Cerebellar nuclear complex (tissue), 1 donor: ENCODE results near the gene LRP2.

Experiments
- DNase-seq, 2 experiments: peaks; one replicate each; lab custom pipeline; 2025; lab: John Stamatoyannopoulos, UW

The LRP2 gene

DNA sequence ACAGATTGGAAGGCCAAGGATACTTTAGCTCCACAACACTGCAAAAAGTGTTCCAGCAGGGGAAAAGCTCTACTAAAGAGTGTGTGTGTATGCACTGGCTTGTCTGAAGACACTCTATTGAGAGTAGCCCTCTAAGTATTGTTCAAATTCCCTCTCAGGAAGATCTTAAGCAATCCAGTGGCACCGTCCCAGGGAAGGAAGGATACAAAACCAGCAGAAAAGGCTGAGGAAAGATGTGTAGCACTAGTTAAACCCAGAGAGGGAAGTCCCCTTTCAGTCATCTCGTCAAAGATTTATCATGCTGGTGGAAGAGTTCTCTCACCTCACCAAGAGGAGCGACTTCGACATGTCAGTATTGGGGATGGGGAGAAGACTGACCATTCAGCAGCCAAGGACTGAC is 242.5 kb downstream of the LRP2 start:
- no peak for DNase-seq

DNA sequence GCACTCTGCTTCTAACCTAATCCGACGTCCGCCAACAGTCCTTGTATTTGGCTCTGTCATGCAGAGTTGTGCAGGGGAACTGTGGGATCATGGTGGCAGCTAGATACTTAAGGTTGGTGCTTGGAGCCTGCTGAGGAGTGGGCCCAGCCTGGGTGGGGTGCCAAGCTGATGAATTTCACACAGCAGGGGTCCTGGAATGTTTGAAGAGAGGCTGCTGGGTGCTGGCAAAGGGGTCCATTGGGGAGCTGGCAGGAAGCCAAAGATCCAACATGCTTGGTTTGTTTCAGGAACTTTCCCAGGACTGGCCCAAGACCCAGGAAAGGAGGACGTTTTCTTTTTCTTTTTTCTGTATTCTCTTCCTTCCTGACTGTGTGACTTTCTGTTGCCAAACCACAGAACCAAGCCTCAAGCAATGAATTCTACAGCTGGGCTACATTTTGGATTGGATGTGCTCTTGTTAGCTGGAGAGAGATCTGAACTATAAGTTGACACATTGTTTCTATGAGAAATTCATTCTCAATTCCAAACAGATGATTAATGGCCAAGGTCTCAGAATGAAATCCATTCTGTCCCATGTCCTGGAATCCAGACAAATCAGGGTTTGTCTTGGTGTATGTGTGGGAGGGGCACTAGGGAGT is 243.1 kb downstream of the LRP2 start:
- DNase-seq: no peak

DNA sequence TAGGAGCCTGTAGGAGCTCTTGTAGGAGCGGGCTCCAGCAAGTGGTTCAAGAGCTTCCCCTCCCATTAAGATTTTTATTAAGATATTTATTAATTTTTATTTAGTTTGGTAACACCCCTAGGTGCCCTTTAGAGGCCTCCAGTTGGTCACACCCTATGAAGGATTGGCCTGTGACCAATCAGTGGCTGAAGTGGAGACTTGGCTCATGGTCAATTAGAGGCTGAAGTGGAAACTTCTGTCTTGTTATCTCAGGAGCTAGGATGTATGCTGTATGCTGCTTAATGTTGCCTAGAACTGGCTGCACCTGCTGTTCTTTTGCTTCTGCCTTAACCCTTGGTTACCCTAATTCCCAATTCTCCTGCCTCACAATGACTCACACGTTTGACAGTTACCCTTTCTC is 244.3 kb downstream of the LRP2 start:
- no peak for DNase-seq

DNA sequence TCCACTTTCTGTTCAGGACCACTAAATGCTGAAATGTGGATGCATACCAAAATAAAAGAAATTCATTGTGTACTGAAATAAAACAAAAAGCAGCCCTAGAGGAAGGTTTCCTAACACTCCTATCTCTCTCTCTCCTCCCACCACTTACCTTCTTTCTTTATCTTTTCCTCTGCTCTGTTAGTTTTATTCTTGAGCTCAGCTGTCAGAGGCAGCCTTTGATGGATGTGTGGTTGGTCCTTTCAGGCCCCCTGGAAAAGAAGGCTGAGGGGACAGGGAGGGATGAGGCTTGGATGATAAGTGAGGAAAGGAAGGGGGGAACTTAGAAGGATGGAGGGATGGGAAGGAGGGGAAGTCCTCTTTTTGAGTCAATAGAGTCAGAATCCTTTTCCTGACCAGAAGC is 245.3 kb downstream of the LRP2 start:
- DNase-seq: no peak

DNA sequence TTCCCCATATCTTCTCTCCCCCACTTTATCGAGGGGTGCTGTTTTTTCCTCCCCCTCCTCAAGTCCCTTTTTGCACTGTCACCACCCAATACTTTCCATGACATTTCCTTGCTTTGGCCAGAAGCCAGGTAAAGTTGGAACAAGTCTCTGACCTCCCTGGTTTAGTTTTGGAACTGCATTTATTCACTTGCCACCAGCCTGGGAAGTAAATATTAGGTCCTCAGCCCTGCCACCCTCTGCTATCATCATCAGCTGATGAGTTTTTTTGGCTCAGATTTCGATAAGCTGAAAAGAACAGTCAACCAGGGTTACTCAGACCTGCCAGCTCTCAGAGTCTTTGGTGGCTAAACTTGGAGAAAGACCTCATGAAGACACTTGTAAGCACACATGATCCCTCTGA is 246.0 kb downstream of the LRP2 start:
- no peak for DNase-seq

DNA sequence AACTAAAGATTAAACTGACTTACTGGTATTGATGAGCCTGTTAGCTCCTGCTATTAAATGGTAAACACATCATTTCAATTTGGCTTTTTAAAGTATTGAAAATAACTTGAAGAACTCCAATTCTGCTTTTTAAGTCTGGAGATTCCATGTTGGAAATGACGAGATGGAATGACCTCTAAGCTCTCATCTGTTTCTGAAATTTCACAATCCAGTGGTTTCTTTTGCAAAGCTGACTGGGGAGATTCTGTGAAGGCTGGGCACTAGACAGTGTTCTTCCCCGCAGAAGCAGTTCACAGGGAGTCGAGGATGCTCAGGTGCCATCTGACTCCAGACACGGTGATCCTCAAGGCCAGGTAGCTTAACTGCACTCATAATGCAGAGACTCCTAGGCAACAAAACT is 248.3 kb downstream of the LRP2 start:
- DNase-seq: no peak

DNA sequence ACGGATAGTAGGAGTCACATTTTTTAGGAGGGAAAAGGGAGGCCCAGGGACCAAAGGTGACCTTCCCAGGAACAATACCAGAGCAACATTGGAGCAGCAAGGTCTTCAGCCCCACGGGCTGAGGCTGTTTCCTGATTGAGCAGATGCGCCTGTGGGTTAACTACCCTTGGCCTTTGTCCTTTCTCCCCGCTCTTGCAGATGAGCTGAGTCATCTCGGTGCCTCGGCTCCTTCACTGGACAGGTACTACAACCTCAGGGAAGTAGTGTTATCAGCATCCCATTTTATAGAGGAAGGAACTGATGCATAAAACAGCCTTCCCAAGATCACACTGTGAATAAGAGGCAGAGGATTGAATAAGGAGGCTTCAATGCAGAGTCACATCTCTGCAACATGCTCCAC is 249.5 kb downstream of the LRP2 start:
- DNase-seq: no peak

DNA sequence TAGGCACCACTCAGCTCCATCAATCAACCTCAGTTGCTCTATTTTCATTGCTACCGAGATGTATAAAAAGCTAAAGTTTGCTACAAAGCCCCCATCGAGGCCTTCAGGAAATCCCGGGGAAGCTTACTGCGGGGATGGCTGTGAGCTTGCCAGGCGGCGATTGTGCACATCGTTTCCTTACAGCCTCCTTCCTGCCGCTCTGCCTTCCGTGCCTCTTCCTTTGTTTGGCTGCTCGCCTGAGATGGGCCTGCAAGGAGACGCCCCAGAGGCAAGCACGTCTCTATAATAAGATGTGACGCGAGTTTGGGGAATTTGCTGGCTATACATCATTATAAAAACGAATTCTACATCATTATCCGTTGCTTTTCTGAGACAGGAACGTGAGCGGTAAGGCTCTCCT is 251.4 kb downstream of the LRP2 start:
- no peak for DNase-seq

DNA sequence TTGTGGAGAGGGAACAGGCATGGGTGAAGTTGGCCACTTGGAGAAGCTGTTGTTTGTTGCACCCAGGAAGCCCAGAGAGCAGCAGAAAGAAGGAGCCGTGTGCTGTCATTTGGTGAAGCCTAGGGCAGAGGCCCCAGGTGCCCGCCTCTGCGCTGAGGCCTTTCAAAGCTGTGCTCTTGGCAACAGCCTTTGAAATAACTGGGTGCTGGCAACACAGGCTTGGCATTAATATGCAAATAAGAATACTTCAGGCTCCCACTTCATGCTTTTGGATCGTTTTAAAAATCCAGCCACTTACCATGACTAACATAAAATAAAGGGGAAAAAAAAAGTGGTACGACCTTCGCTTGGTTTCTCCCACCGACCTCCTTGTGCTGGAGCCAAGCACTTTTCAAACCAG is 251.9 kb downstream of the LRP2 start:
- no peak for DNase-seq

DNA sequence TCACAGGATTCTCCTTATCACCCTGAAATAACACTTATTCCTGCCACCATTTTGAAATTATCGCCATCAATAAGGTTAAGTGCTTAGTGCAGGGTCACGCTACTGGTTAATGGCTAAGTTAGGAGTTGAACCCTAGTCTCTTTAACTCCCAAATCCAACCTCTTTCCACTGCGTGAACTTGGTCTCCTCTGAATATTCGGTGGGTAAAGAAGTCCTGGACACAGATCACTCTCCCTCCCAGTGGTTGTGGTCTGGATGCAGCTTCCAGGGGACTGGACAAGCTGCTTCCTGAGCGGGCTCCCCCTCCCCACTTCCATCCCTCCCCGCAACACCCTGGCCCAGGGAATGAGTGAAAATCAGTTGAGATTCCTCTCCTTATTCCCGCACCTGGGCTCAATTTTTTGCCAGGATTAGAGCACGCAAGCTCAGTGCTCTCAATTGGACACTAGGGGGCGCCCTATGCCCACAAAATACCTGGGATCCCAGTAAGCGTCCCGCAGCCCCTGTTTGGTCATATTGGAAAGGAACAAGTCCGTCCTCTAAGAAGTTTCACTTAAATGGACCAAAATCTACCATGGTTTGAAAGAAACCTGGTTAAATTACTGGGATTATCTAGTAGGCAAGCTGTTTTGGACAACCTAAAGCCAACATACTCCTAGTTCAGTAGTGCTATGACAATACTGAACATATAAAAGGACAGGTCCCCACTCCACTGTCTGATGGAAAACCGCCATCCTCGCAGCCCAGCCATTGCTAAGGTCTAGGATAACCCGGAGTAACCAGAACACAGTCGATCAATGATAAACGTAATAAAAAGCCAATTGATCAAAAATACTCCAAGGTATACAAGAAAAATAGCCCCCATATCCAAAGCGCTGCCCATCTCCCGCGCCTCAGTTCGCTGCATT is 252.6 kb downstream of the LRP2 start:
- DNase-seq: peak in 1 of 2 experiments; percentile 46

DNA sequence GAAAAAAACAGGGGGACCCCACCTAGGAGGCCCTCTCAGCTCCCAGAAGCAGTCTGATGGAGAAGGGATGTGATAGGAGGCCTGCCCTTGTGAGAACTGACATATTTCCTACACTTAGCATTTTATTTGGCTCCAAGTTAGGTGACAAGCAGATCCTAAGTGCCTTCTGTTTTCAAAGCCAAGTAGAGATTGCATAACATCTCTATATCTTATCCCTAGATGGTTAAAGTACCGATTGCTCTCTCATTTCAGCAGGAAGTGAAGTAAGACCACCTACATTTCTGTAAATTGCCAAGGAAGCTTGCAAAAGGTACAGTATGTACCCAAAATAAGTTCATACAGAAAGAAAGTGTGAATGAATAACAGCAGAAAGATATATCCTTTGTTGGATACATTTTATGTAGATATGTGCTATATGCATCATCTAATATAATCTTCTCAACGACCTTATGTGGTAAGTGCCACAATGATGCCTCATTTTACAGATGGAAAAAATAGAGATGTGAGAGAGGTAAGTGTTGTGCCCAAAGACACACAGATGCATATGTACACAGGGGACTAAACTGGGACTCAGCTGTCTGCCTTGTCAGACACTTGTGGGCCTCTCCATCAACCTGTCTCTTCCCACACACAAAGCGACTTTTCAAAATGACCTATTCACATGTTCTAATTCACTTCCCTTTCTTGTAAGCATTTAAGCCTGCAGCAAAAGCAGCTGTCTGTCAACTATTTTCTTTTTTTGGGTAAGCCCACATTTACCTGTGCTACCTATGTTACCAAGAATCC is 254.0 kb downstream of the LRP2 start:
- no peak for DNase-seq

DNA sequence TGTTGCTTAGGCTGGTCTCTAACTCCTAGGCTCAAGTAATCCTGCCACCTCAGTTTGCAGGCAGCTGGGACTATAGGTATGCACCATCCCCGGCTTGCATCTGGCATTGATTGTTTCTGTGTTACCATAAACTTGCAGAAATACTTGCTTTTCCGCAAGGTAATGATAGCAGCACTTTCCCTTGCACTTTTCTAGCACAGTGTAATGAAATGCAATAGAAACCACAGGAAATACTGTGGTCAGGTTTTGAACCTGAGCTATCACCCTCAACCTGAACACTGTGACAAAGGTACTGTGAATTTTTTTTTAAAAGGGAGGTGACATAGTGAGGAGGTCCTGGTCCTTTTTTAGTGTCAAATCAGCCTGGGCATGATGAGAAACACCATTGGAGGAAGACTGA is 254.7 kb downstream of the LRP2 start:
- DNase-seq: no peak

DNA sequence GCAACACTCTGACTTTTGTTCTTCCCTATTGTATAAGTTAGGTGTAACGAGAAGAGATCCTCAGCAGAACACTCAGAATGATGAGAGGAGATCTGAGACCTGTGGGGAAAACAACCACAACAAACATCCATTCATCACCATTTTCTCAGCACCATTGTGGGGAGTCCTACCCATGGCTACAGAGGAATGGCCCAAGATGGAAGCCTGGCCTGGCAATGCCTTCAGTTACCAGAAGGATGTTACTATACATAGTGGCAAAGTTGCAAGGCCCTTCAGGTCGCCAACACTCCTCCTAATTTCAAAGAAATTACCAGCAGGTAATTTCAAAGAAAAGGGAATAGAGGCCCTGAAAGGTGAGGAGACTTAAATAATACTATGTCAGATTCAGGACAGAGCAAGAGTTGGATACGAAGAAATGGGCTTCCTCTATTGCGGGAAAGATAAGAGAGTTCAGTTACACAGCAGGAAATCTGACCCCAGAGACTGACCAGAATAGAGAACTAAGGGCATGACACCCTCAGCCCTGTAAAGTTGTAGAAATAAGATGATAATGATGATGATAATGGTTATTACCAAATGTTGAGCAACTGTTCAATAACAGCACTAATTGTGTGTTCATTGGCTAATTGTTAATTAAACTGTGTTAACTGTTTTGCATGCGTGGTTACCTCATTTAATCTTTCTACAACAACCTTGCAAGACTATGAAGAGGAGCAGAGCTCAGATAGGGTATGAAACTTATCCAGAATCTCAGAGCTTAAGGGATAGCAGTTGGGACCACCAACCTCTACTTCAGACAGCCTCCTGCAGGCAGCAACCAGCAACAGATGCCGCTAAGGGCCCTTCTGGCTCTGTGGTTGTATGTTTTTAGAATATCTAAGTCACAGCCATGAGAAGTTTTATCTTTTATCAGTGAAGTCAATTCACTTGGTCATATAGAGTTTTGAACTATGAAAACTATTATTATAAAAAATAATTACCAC is 255.5 kb downstream of the LRP2 start:
- no peak for DNase-seq

DNA sequence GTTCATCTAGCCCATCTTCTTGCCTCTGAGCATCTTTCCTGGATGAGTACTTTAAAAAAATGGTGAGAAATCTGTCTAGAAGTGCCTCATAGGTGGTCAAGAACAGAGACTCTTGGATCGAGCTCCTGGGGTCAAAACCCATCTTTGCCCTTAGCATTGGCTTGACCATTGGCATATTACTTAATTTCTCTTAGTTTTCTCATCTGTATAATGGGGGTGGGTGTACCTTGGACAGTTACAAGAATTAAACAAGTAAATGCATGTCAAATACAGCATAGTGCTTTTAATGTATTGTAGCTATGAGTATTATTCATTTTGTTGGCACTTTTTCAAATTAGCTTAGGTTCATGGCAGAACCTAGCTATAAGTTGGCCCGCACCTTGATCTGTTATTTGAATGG is 256.2 kb downstream of the LRP2 start:
- no peak for DNase-seq

DNA sequence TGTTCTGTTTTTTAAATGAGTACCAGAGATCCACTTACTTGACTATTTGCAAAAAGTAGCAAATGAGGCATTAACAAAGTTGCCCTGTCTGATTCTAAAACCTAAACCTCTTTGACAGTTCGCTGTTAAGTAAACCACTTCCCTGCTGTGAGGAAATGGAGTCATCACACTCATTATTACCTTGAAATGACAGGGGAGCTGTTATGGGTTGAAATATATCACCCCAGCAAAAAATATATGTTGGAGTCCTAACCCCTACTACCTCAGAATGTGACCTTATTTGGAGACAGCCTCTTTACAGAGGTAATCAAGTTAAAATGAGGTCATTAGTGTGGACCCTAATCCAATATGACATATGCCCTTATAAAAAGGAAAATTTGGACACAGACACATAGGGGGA is 256.9 kb downstream of the LRP2 start:
- no peak for DNase-seq

DNA sequence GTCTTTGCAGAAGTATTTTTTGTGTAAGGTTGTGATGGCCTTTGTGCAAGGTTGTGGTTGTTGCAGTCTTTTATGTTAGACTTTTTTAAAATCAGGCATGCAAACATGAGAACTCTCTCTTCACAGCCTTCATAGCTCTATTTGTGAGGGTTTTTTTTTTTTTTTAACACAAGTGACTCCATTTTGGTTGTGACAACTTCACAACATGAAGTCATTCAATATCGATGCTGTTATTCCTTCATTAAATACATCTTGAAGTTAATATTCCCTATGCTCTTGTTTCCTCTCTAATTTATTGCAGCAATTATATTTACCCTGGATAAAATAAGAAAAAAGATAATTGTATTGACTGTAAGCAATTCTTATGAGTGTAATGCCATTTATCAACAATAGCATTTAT is 257.5 kb downstream of the LRP2 start:
- DNase-seq: no peak

DNA sequence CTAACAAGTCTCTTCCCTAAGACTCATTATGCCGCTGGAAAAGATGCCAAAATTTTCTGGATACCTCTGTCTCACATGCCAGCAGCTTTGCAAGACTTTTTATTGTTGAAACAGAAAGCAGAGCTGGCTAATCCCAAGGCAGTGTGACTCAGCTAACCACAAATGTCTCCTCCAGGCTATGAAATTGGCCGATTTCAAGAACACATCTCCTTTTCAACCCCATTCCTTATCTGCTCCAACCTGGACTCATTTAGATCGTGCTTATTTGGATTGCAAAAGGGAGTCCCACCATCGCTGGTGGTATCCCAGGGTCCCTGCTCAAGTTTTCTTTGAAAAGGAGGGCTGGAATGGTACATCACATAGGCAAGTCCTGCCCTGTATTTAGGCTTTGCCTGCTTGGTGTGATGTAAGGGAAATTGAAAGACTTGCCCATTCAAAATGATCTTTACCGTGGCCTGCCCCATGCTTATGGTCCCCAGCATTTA is 266.7 kb downstream of the LRP2 start:
- no peak for DNase-seq

DNA sequence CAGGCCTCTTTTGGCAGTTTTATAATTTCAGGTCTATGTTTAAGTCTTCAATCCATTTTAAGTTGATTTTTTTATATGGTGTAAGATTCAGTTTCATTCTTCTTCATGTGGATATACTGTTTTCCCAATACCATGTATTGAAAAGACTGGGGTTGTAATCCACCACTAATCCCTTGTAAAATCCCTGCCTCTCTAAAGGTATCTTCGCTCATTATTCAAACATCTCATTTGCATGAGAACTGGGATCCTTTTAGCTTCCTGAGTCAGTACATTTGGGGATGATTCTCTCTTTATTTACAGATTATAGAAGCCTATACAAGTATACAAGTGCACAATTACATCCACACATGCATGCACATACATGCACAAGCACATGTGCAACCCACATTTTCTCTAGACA is 267.7 kb downstream of the LRP2 start:
- no peak for DNase-seq

DNA sequence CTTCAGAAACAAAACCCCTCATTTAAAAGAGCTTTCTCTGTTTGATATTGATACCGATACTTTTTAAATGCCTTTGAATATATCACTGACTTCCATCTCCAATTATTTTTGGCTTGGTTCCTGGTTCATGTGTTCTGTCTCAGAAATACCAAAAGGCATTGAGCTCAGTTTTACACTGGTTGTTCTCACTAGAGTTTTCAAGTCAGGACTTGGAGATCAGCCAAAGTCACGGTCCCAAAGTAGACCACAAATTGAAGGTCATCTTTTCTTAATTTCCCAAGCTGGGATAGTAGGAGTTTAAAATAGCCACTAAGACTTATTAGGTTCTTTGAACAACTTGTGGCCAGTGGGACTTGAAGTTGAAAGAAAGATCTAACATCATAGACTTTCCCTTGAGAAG is 268.8 kb downstream of the LRP2 start:
- no peak for DNase-seq

DNA sequence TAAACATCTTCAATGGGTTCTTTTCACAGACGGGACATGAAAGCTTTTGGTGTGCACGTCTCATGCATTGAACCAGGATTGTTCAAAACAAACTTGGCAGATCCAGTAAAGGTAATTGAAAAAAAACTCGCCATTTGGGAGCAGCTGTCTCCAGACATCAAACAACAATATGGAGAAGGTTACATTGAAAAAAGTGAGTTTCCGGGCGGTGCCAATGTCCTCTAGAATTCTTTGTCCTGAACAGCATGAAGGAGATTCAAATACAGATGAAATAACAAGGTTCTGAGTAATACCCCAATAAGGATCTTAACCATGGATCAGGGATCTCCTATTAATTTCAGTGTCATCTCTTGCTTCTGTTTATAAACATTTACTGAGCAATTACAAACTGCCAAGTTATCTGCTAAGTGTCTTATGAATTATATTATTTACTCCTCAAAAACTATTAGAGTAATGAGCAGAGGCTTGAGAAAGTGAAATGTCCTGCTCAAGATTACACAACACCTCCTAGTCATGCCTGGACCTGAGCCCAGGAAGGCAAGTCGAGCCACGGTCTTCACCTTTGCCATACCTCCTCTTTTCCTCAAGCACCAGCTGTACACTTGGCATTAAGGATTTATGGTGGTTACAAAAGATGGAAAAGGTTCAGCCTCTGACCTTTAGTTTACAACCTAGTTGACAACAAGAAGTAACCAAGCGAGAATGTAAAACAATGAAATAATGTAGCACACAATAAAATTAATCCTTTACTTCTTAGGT is 270.4 kb downstream of the LRP2 start:
- no peak for DNase-seq

DNA sequence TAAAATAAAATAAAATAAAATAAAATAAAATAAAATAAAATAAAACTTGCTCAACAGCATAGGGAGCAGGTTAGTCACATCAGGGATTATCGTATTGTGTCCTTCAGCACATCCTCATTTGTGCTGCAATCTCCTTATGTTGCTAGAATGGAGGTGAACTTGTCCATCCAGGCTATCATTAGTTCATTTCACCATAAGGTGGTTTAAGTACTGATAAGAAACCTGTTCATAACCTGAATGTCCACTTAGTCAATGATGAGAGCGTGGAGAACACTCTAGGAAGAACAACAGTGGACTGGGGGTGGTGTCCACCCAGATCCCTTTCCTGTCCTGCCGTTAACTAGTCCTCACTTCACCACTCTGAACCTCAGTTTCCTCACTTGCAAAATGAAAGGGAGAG is 271.1 kb downstream of the LRP2 start:
- DNase-seq: no peak
